K562 (cell line): ENCODE results near the gene TUB. TPM values are rescaled to one million over a fixed set of nuclear protein-coding genes. Genes with fewer than 3 reads are reported as not detected.

Experiments
- NR0B1 ChIP-seq: fragments of 450-650 bp; IDR thresholded peaks from one replicate; pipeline ENCODE4 v1.6.1; 2018; ENCODE audit warnings: mild to moderate bottlenecking, moderate library complexity; ENCODE audit not compliant: partially characterized antibody
- TAF1 ChIP-seq: IDR thresholded peaks from 2 replicates; pipeline ENCODE4 v1.6.1; 2011; ENCODE audit warnings: mild to moderate bottlenecking, low read length, moderate library complexity; ENCODE audit not compliant: insufficient read depth, control insufficient read depth, severe bottlenecking; ENCODE audit errors: extremely low read depth
- TCFL5 ChIP-seq: fragments of 250-450 bp; sonication (Bioruptor Pico); conservative IDR thresholded peaks from 2 replicates; pipeline ENCODE4 v1.6.1; 2021; ENCODE audit warnings: mild to moderate bottlenecking, moderate library complexity, matching md5 sums
- TSHZ1 ChIP-seq: fragments of 250-450 bp; sonication (Bioruptor Pico); IDR thresholded peaks from 2 replicates; pipeline ENCODE4 v1.4.0; 2020; ENCODE audit warnings: mild to moderate bottlenecking, moderate library complexity
- ZNF124 ChIP-seq: sonication (generic); formaldehyde crosslinking; IDR thresholded peaks from 2 replicates; pipeline ENCODE4 v1.8.1; 2022; ENCODE audit warnings: missing genetic modification reagents
- ZNF134 ChIP-seq: fragments of 250-450 bp; sonication (Bioruptor Pico); conservative IDR thresholded peaks from 2 replicates; pipeline ENCODE4 v1.4.0; 2020
- ZNF146 ChIP-seq: IDR thresholded peaks from one replicate; pipeline ENCODE4 v1.6.1; 2018; ENCODE audit warnings: missing compliant biosample characterization; ENCODE audit not compliant: unreplicated experiment
- ZNF277 ChIP-seq: fragments of 250-450 bp; sonication (Bioruptor Pico); IDR thresholded peaks from 2 replicates; pipeline ENCODE4 v1.8.0; 2022; ENCODE audit warnings: inconsistent platforms, mild to moderate bottlenecking, moderate library complexity, borderline replicate concordance
- ZNF511 ChIP-seq: sonication (generic); formaldehyde crosslinking; IDR thresholded peaks from 2 replicates; pipeline ENCODE4 v1.8.0; 2022; ENCODE audit warnings: mild to moderate bottlenecking, missing genetic modification reagents
- polyA plus RNA-seq, 8 experiments: library from polyadenylated mRNA; depleted of rRNA in 4 of 8; stranded (reverse) in 5 of 8; unstranded in 3 of 8; fragments of >200 nt; fragmentation: Nextera tagmentation in 2 of 8; fragmentation: Illumina TruSeq in 1 of 8; extraction: Ambion mirVana in 2 of 8; extraction: Trizol in 1 of 8; gene quantifications; 2 replicates each; pipeline versions ENCODE4 v1.2.1 to v1.2.3, GENCODE V29; 2011 to 2014; ENCODE audit warnings: inconsistent platforms in 1 of 8, missing spikeins in 1 of 8
- total RNA-seq, 7 experiments: library from RNA; depleted of rRNA in 6 of 7; stranded (reverse); fragments of >200 nt in 6 of 7; fragmentation: Illumina TruSeq in 2 of 7; extraction: Trizol in 2 of 7; gene quantifications; 2 replicates each; pipeline versions ENCODE4 v1.2.1 to v1.2.3, GENCODE V29; 2011 to 2021; ENCODE audit warnings: low replicate concordance in 1 of 7

The TUB gene
- total and polyA plus RNA-seq, 9 of the 15 experiments (the other 6 are each of a cell fraction or from before 2014, with no cell fraction given), result not detected

- TF ChIP-seq NR0B1 (no peak), TAF1 (no peak), ZNF146 (CRISPR knock-in tag) (no peak), TSHZ1 (CRISPR knock-in tag) (no peak), ZNF134 (no peak), ZNF124 (CRISPR knock-in tag) (no peak), ZNF277 (no peak), ZNF511 (CRISPR knock-in tag) (no peak), TCFL5 (no peak)
Measured at GRCh38 chr11:8093931-8094575, 13.0 kb downstream of the TUB start (continued).
